ENCODE measurements around the gene PTPRJ. TPM values are rescaled to one million over a fixed set of nuclear protein-coding genes. Genes with fewer than 3 reads are reported as not detected.

Gene PTPRJ
- total and polyA plus RNA-seq, 2 donors (not counting 1 experiment from before 2014, with no cell fraction given), result 11.2 to 20.0 TPM

- H3K27me3 Mint-ChIP-seq, result no peaks in the 10 kb centered on the region
- Histone ChIP-seq H3K4me3 (ENCODE audit: control extremely low read depth in 1 of 5, extremely low read depth in 1 of 5, insufficient read depth in 1 of 5, low read depth in 2 of 5, low read length in 4 of 5) (peak overlapping the region in 1 of 5 experiments; percentile 25), H3K4me2 (replicated peaks; ENCODE audit: low read depth, low read length, poor library complexity, severe bottlenecking) (peak overlapping the region; percentile 69), H4K20me1 (ENCODE audit: control insufficient read depth, insufficient read depth, low read length, poor library complexity, severe bottlenecking) (peaks cover 52% of the 10 kb centered on the region), H3K27me3 (replicated peaks in 1 of 4; ENCODE audit: control extremely low read depth in 1 of 4, control insufficient read depth in 3 of 4, insufficient read depth in 4 of 4, low read length in 3 of 4) (no peaks in the 10 kb centered on the region), H3K27ac (ENCODE audit: low read length in 2 of 2) (no peak overlapping the region), H3K36me3 (replicated peaks in 1 of 2; ENCODE audit: control extremely low read depth in 1 of 2, control insufficient read depth in 1 of 2, extremely low read depth in 1 of 2, insufficient read depth in 2 of 2, low read length in 1 of 2) (no peaks in the 10 kb centered on the region), H3K9me3 (ENCODE audit: control extremely low read depth in 1 of 3, control insufficient read depth in 2 of 3, insufficient read depth in 1 of 3, low read length in 2 of 3) (no peaks in the 10 kb centered on the region), H3K4me1 (ENCODE audit: control insufficient read depth in 2 of 2, insufficient read depth in 2 of 2, low read length in 2 of 2) (peaks cover 59 to 66% of the 10 kb centered on the region in 2 donors), H2AFZ (ENCODE audit: insufficient read depth, low read depth, low read length, poor library complexity, severe bottlenecking) (no peak overlapping the region), H3K9ac (ENCODE audit: low read length) (peak overlapping the region; percentile 27), H3K79me2 (ENCODE audit: control insufficient read depth, insufficient read depth, low read length) (peaks cover 92% of the 10 kb centered on the region)
- ATAC-seq (ENCODE audit: low read depth) (no peak), DNase-seq (no peak)
- CTCF ChIA-PET, result interaction anchor here (1.4 to 1.6 kb wide), 2 partner anchors 30 to 51 kb away, joined by 3 to 9 read pairs; no protein-coding TSS in a partner anchor
- TF ChIP-seq CTCF (IDR thresholded peaks at IDR 0.05), result no peak
- no peak for TF ChIP-seq EZH2 (IDR thresholded peaks at IDR 0.05; ENCODE audit: borderline replicate concordance, insufficient read depth, low read depth, low read length, poor library complexity, severe bottlenecking)
- 98% methylated on average over 8 of the region's 20 CpGs for WGBS (ENCODE audit: insufficient coverage)
- H3K4me3 Mint-ChIP-seq, result peak overlapping the region; percentile 77
- H3K27ac Mint-ChIP-seq, result no peak overlapping the region
- intact Hi-C loops (cut with micrococcal nuclease), result loop anchor here (2.0 to 10.0 kb wide), 3 partner anchors 14 to 48 kb away; no protein-coding TSS in a partner anchor
- POLR2A ChIA-PET, result interaction anchor here (0.6 to 1.1 kb wide), 3 partner anchors 51 to 683 kb away, joined by 3 to 5 read pairs (median 4); no protein-coding TSS in a partner anchor
- no peaks in the 10 kb centered on the region for H3K9me3 Mint-ChIP-seq (ENCODE audit: insufficient read depth)
- peaks cover 73% of the 10 kb centered on the region for H3K4me1 Mint-ChIP-seq
Measured at GRCh38 chr11:48056325-48057183, 76.2 kb downstream of the PTPRJ start.
